Measurements from ENCODE around the gene LOC128125822.

The LOC128125822 gene

GRCh38 chr6:63530991-63531390 is 41.3 kb upstream of the LOC128125822 start:
- POLR2A ChIA-PET = interaction anchor here (0.6 to 4.2 kb wide), 6 partner anchors 24 to 1149 kb away, joined by 3 to 36 read pairs (median 7); no protein-coding TSS in a partner anchor
- H3K27ac Mint-ChIP-seq (ENCODE audit: low read depth, unreplicated experiment) = no peak overlapping the region
- CTCF ChIA-PET = interaction anchor here (0.6 to 1.5 kb wide), 3 partner anchors 43 to 178 kb away, joined by 3 to 10 read pairs (median 3); no protein-coding TSS in a partner anchor
- DNase-seq (ENCODE audit: unreplicated experiment) = no peak
- no peaks in the 10 kb centered on the region for H3K9me3 Mint-ChIP-seq (ENCODE audit: unreplicated experiment)
- BruUV-seq (replicated peaks) = no TSS peak
- H3K27me3 Mint-ChIP-seq (ENCODE audit: insufficient read depth, unreplicated experiment) = no peaks in the 10 kb centered on the region
- TF ChIP-seq, protein P1, sequence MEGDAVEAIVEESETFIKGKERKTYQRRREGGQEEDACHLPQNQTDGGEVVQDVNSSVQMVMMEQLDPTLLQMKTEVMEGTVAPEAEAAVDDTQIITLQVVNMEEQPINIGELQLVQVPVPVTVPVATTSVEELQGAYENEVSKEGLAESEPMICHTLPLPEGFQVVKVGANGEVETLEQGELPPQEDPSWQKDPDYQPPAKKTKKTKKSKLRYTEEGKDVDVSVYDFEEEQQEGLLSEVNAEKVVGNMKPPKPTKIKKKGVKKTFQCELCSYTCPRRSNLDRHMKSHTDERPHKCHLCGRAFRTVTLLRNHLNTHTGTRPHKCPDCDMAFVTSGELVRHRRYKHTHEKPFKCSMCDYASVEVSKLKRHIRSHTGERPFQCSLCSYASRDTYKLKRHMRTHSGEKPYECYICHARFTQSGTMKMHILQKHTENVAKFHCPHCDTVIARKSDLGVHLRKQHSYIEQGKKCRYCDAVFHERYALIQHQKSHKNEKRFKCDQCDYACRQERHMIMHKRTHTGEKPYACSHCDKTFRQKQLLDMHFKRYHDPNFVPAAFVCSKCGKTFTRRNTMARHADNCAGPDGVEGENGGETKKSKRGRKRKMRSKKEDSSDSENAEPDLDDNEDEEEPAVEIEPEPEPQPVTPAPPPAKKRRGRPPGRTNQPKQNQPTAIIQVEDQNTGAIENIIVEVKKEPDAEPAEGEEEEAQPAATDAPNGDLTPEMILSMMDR (IDR thresholded peaks at IDR 0.05; ENCODE audit: unreplicated experiment) = no peak
- peaks cover 6% of the 10 kb centered on the region for H3K36me3 Mint-ChIP-seq (ENCODE audit: insufficient read depth, unreplicated experiment)
- peaks cover 26% of the 10 kb centered on the region for H3K4me1 Mint-ChIP-seq (ENCODE audit: insufficient read depth, unreplicated experiment)
- H3K4me3 Mint-ChIP-seq (ENCODE audit: unreplicated experiment) = no peak overlapping the region
- intact Hi-C loops (cut with micrococcal nuclease) = no loop called here

DNA sequence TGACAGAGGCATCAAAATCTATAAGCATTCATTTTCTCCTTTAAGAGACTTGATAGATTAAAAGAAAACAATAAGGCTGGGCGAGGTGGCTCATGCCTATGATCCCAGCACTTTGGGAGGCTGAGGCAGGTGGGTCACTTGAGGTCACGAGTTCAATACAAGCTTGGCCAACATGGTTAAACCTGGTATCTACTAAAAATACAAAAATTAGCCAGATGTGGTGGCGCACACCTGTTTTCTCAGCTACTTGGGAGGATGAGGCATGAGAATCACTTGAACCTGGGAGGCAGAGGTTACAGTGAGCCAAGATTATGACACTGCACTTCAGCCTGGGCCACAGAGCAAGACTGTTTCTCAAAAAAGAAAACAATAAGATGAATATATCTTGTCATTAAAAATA is 39.3 kb upstream of the LOC128125822 start:
- Mint-ChIP-seq H3K4me3 (ENCODE audit: unreplicated experiment) (no peak overlapping the region), H3K27ac (ENCODE audit: low read depth, unreplicated experiment) (no peak overlapping the region), H3K27me3 (ENCODE audit: insufficient read depth, unreplicated experiment) (no peaks in the 10 kb centered on the region), H3K36me3 (ENCODE audit: insufficient read depth, unreplicated experiment) (peaks cover 6% of the 10 kb centered on the region), H3K9me3 (ENCODE audit: unreplicated experiment) (no peaks in the 10 kb centered on the region), H3K4me1 (ENCODE audit: insufficient read depth, unreplicated experiment) (peaks cover 28% of the 10 kb centered on the region)
- POLR2A ChIA-PET = interaction anchor here (1.0 to 1.8 kb wide), 4 partner anchors 16 to 180 kb away, joined by 3 to 8 read pairs (median 4); no protein-coding TSS in a partner anchor
- TF ChIP-seq, protein P1 (IDR thresholded peaks at IDR 0.05; ENCODE audit: unreplicated experiment) = no peak
- DNase-seq (ENCODE audit: unreplicated experiment) = no peak
- intact Hi-C loops (cut with micrococcal nuclease) = no loop called here
- CTCF ChIA-PET = interaction anchor here (0.6 to 2.2 kb wide), 6 partner anchors 11 to 180 kb away, joined by 3 to 11 read pairs (median 4); no protein-coding TSS in a partner anchor
- no TSS peak for BruUV-seq (replicated peaks)

DNA sequence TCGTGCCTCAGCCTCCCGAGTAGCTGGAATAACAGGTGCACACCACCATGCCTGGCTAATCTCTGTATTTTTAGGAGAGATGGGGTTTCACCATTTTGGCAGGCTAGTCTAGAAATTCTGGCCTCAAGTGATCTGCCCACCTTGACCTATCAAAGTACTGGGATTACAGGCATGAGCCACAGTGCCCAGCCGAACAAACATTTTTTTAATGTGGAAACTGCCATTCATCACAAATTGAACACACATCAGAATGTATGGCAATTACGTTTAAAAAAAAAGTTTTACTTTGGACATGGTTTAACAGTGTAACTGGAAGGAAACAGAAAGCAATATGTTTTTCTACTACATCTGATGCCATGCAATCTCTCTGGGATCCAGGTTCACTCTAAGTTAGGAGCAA is 38.3 kb upstream of the LOC128125822 start:
- DNase-seq (ENCODE audit: unreplicated experiment) = no peak
- TF ChIP-seq, protein P1 (IDR thresholded peaks at IDR 0.05; ENCODE audit: unreplicated experiment) = no peak
- POLR2A ChIA-PET = interaction anchor here (0.7 to 1.8 kb wide), 3 partner anchors 32 to 181 kb away, joined by 3 to 8 read pairs (median 5); no protein-coding TSS in a partner anchor
- intact Hi-C loops (cut with micrococcal nuclease) = no loop called here
- Mint-ChIP-seq H3K36me3 (ENCODE audit: insufficient read depth, unreplicated experiment) (peaks cover 6% of the 10 kb centered on the region), H3K9me3 (ENCODE audit: unreplicated experiment) (no peaks in the 10 kb centered on the region), H3K4me3 (ENCODE audit: unreplicated experiment) (no peak overlapping the region), H3K4me1 (ENCODE audit: insufficient read depth, unreplicated experiment) (peaks cover 27% of the 10 kb centered on the region), H3K27ac (ENCODE audit: low read depth, unreplicated experiment) (no peak overlapping the region), H3K27me3 (ENCODE audit: insufficient read depth, unreplicated experiment) (no peaks in the 10 kb centered on the region)
- no TSS peak for BruUV-seq (replicated peaks)
- CTCF ChIA-PET = interaction anchor here (0.7 to 2.2 kb wide), 5 partner anchors 14 to 181 kb away, joined by 3 to 11 read pairs (median 4); no protein-coding TSS in a partner anchor

DNA sequence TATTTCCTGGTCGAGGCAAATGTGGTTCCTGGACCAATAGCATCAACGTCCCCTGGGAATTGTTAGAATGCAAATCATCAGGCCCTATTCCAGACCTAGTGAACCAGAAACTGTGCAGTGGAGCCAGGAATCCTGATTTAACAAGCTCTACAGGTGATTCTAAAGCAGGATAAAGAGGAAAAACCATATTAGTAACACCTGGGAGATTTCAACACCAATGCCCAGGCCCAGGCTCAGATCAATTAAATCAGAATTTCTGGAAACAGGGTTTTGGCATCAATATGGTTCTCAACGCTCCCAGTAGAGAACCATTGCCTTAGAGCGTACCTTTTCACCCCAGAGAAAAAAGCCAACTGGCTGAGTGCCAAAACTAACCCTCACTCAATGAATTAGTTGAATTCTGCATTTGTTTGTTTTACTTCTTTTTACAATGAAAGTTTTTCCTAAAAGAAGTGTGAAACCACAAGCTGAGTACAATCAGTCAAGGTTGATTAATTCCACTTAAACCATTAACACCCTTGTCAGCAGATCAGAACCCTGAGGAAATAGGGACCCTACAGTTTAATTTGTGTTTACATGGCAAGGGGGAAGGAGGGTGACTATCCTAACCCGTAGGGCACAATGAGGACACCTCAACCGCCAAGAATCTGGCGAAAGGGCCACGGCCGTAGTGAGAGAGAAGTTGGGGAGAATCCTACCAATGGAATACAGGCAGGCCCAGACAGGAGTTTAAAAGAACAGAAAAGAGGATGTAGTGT is 34.9 kb upstream of the LOC128125822 start:
- POLR2A ChIA-PET = interaction anchor here (0.5 to 4.0 kb wide), 12 partner anchors 10 to 85 kb away, joined by 3 to 41 read pairs (median 7); no protein-coding TSS in a partner anchor
- no peaks in the 10 kb centered on the region for H3K36me3 Mint-ChIP-seq (ENCODE audit: insufficient read depth, unreplicated experiment)
- intact Hi-C loops (cut with micrococcal nuclease) = no loop called here

More for the DNA sequence above, 34.9 kb upstream of the LOC128125822 start:
- DNase-seq (ENCODE audit: unreplicated experiment) = peak; percentile 92
- Mint-ChIP-seq H3K4me1 (ENCODE audit: insufficient read depth, unreplicated experiment) (peaks cover 13% of the 10 kb centered on the region), H3K27me3 (ENCODE audit: insufficient read depth, unreplicated experiment) (no peaks in the 10 kb centered on the region), H3K27ac (ENCODE audit: low read depth, unreplicated experiment) (peak overlapping the region; percentile 74), H3K4me3 (ENCODE audit: unreplicated experiment) (no peak overlapping the region), H3K9me3 (ENCODE audit: unreplicated experiment) (peaks cover 1% of the 10 kb centered on the region)
- CTCF ChIA-PET = interaction anchor here (0.8 to 1.2 kb wide), 2 partner anchors 37 to 265 kb away, joined by 3 to 4 read pairs; no protein-coding TSS in a partner anchor
- no TSS peak for BruUV-seq (replicated peaks)
- TF ChIP-seq, protein P1 (IDR thresholded peaks at IDR 0.05; ENCODE audit: unreplicated experiment) = no peak

Data from MCF 10A (cell line).